ENCODE measurements around the gene SLC6A19.

SLC6A19 gene

DNA sequence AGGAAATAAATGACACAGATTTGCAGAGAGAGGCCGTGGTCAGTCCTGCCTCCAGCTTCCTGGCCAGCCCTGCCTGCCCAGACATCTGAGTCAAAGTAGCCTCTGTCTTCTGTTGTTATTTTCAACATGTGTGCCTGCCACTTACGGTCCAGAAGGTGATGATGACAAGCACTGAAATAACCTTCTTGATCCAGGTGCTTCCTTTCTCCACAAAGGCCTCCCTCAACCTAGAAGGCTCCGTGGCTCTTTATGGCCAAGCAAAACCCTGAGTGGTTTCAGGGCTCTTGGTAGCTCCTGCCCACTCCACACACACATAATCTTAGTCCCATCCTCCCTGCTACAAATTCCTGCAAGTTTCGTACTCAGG, 34.1 kb upstream of the SLC6A19 start:
- DNase-seq = no peak

DNA sequence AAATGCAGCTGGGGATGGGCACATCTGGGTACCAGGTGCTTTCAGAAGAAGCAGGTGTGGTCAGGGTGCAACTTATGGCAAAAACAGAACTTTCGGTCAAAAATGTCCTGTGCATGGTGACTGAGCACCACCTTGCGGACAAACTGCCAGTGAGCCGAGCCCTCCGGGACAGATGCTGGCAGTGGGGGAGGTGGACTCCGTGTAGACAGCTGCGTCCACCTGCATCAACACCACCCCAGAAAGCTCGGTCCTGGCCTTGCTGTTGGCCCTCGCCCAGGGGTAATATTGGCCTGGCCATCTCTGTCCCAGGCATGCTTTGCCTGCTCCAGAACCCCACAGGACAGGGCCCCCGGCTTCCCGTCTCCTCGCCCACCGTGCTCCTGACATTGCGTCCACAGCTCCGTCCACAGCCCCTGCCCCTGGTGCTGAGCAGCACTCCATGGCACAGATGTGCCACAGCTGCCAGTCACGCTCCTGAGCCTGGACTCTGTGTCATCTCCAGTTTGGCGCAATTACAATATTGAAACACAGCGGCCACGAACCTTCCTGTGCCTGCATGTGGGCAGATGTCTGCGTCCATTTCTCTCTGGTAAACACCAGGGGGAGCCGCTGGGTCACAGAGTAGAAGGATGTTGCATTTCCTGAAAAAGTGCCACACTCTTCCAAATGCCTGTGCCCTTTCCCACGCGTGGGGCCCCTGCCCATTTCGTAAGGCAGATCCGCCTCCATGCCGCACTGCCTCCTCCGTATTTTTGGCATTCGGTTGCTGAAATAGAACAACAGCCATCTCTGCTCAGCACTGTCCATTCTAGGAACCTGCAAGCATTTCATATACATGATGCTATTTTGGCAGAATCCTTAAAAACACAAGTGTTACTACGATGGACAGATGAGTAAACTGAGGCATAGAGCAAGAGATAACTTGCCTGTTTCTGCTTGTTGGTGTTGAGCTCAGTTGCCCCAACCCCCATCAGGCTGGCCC, 33.4 kb upstream of the SLC6A19 start:
- peak; percentile 96 for DNase-seq

DNA sequence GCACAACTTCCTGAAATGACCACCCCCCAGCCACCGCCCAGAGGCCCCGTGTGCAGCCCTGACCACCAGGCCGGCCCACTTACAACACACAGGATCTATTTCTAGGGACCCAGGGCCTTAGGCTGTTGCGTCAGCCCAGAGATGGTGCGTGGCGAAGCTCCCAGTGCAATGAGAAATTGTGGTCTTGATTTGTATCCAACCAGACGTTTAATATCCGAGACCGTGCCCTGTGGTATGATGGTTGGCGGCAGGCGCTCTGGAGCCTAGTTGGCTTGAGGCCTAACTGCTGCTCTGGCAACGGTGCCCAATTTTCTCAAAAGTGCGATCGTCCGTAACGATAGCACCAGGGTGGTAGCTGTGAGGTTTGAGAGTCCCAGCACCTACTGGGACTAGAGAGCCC, 32.6 kb upstream of the SLC6A19 start:
- DNase-seq = no peak

- DNase-seq = no peak
Observed at GRCh38 chr5:1169211-1170115, 31.9 kb upstream of the SLC6A19 start.

DNA sequence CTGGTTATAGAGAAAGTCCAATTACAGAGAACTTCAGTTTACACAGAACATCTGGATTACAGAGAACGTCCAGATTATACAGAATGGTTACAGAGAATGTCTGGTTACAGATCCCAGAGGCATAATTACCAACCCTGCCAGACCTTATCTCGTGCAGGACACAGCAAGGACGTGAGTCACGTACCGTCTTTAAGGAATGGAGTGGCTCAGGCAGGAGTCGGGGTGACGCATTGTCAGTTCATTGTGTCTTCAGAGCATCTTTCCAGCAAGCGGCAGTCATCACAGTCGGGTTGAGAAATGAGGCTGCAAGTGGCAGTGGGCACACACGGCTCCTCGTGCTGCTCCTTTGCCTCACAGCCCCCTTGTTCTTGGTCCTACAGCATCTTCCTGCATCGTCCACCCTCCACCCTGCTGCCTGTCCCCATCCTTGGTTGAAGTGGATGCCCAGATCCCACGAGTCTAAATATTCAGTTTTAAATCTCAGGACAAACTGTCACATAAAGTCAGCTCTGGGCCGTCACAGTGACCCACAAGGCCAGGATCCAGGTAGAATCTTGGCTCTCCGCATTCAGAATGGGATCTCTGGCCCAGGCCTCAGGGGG, 30.0 kb upstream of the SLC6A19 start:
- no peak for DNase-seq

GRCh38 chr5:1172007-1172581, 29.3 kb upstream of the SLC6A19 start:
- DNase-seq = no peak

DNA sequence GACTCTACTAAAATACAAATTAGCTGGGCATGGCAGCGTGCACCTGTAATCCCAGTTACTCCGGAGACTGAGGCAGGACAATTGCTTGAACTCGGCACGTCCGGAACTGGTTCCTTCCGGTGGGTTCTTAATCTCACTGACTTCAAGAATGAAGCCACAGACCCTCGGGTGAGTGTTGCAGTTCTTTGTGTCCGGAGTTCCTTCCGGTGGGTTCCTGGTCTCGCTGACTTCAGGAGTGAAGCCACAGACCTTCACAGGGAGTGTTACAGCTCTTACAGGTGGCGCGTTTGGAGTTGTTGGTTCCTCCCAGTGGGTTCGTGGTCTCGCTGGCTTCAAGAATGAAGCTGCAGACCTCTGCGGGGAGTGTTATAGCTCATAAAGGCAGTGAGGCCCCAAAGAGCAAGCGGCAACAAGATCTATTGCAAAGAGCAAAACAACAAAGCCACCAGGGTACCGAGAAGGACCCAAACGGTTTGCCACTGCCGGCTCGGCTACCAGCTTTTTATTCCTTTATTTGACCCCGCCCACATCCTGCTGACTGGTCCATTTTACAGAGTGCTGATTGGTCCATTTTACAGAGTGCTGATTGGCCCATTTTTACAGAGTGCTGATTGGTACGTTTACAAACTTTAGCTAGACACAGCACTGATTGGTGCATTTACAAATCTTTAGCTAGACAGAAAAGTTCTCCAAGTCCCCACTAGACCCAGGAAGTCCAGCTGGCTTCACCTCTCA, 28.6 kb upstream of the SLC6A19 start:
- no peak for DNase-seq

DNA sequence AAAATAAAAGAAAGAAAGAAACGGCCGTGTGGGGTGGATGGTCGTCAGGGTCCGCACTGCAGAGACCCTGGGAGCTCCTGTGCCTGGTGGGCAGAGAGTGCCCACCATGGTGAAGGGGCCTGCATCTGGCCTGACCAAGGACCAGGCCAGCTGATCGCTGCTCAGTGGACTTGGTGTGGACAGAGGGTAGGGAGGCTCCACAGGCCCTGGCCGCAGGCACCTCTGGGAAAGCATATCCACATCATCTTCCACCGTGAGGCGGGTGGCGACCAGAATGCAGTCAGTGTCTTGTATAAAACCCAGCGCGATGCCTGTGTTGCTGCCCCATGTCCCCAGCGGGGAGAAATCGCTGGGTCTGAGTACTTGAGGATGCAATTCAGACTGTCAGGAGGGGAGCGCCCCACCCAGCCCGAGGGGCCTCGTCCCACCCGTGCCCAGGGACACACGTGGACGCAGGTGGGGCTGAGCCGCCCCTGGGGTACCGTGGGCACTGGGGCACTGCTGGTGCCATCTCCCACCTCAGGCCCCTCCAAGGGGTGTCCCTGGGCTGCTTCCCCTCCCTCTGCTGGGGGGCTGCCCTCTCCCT, 27.8 kb upstream of the SLC6A19 start:
- DNase-seq = no peak

DNA sequence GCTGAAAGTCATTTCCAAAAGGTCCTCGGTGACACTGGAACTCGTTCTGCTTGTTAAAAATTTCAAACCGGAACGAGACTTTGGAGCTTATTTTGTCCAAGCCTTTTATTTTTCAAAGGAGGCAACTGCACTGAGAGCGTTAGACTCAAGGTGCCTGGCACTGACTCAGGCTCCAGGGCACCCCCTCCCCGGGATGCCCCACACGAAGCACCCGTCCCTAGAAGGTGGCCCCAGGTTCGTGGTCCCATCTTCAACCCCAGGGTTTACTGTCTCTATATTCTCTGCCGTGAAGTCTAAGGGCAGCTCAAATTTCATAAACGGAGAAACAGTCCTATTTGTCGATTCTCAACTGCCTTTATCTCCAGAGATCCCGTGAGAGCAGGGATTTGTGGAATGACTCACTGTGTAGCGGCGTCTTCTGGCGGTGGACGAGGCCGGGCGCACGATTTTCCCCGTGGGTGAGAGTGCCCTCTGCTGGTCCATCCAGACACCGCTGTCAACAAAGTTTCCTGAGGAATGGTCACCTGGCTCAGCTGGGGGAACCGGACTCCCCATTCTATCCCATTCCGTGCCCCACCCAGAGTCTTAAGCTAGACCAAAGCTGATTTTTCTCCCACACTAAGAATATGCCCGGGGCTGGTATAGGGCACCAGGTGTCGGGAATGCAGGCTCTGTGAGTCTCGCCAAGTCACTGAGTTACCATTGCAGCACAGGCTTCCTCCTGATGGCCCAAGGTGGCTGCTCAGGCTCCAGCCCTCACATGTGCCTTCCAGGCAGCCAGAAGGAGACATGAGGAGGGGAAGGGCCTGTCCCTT, 27.1 kb upstream of the SLC6A19 start:
- peak; percentile 91 for DNase-seq

DNA sequence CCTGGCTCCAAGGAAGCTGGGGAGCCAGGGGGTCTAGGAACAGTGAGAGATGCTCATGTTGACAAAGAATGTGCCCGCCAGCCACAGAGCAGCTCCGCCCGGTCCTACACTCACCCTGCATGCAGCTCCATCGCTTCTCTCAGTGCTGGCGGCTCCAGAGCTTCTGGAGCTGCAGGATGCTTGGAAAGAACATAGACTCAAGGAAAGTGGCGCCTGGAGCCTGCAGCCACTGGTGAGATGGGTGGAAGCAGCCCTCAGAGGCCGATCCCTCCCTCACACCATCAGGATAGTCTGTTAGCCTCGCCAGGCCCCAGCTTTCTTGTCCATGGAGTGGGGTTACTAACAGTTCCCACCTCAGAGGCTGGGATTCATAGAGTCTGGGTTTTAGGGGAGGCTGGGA, 26.4 kb upstream of the SLC6A19 start:
- no peak for DNase-seq

DNA sequence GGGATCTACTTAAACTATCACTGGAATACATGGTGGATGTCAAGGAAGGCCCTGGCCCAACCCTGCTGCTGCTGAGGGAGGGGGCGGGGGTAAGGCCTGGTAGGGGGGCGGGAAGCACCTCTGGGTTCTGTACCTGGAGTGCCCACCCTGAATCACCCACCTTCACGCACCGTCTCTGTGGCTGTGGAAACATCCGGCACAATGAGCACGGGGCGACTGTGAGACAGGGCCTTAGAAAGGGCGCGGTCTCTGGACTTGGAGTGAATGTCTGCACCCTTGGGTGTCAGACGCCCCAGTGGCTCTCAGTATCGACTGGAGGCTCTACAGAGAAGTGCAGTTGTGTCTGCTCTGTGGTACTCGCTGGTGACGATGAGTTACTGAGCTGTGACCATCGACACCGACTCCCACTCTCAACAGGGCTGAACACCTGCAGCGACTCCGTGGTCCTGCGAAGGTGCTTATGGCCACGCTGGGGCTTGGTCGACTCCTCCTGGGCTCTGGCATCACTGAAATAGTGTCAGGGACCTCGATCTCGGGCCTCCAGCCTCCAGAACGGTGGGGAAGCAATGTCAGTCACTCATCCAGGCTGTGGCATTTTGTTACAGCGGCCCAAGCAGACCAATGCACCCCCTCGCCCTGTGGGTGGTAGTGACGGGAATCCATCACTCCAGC, 25.5 kb upstream of the SLC6A19 start:
- DNase-seq = no peak

- peak; percentile 33 for DNase-seq
Observed at GRCh38 chr5:1176473-1177391, 24.7 kb upstream of the SLC6A19 start.

DNA sequence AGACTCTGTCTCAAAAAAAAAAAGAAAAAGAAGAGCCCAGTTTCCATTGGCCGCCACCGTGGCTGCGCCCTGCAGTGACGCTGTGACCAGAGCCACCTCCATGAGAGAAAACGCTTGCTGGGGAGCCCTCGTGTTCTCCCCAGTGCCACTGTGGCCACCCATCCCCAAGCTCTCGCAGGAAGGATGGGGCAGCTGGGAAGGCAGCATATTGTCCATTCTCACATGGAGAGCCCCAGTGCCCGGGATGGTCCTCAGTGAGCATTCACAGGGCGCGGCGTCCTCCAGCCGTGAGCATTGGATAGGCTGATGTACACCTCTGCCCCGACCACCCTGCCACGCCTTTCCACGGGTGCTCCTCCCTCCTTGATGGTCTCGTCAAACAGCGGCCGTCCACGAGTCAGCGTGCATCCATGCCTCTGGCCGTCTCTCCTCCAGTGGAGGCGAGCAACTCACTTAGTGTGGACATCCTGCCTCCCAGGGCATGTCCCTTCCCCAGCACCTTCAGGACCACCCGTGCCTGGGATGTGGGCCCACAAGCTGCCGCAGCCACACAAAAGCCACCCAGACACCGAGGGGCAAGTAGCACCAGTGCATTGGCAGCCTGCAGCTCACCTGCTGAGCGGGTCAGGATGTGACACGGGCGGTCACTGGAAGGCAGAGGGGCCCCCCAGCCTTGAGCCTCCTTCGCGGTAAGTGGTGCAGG, 23.4 kb upstream of the SLC6A19 start:
- no peak for DNase-seq

GRCh38 chr5:1178529-1179382, 22.6 kb upstream of the SLC6A19 start:
- DNase-seq = no peak

- DNase-seq = no peak
Observed at GRCh38 chr5:1179383-1179715, 22.0 kb upstream of the SLC6A19 start.

GRCh38 chr5:1180096-1180495, 21.3 kb upstream of the SLC6A19 start:
- DNase-seq = no peak

DNA sequence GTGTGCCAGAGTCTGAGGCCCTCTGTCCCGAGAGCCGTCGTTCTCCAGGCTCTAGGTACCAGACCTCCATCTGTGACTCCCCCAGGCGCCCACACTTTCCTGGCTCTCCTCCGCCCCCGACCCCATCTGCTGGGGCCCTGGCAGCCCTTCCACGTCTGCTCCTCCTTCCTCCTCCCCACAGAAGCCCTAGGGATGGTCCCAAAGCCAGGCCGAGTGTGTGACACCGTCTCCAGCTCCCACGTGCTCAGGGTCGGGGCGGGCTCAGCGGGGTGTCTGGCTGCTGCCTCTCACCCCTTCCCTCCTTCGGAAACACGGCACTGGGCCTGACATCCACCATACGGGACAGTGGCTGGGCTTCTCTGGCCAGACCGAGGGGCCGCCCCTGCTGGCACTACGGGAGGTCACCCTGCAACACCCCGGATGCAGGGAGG, 20.5 kb upstream of the SLC6A19 start:
- DNase-seq = no peak
